BJ (cell line): ENCODE results near the gene LAMA5. TPM values are rescaled to one million over a fixed set of nuclear protein-coding genes. Genes with fewer than 3 reads are reported as not detected.

ENCODE experiments used
- CTCF ChIA-PET: fragments of 350-600 bp; formaldehyde crosslinking; extraction: SDS; loops from one replicate; lab custom pipeline; 2021; ENCODE audit warnings: antibody characterized with exemption, inconsistent platforms; lab: Yijun Ruan, JAX
- POLR2A ChIA-PET: fragments of 300-600 bp; sonication (Branson Sonifier 250); formaldehyde crosslinking; extraction: SDS; loops from one replicate; lab custom pipeline; 2021; ENCODE audit warnings: antibody characterized with exemption; lab: Charles Lee
- DNase-seq: peaks from one replicate; pipeline ENCODE4 v3.0.0-alpha.2; 2011; ENCODE audit warnings: low read depth
- H3K27me3 ChIP-seq: 2 replicates; pipeline ENCODE4 v1.6.0; 2011; ENCODE audit warnings: low read length; ENCODE audit not compliant: control insufficient read depth, insufficient read depth
- H3K36me3 ChIP-seq: 2 replicates; pipeline ENCODE4 v1.5.1; 2011; ENCODE audit warnings: low read length; ENCODE audit not compliant: control insufficient read depth, insufficient read depth
- H3K4me3 ChIP-seq: 2 replicates; pipeline ENCODE4 v1.5.1; 2011; ENCODE audit warnings: low read depth, mild to moderate bottlenecking, control low read depth, low read length
- polyA plus RNA-seq: library from polyadenylated mRNA; depleted of rRNA; stranded (reverse); fragments of >200 nt; gene quantifications from 2 replicates; pipeline ENCODE4 v1.2.3, GENCODE V29; 2011
- TF ChIP-seq, protein P1 (sequence below): IDR thresholded peaks from 2 replicates; pipeline ENCODE4 v1.5.1; 2011; ENCODE audit warnings: low read depth, mild to moderate bottlenecking, control low read depth, inconsistent platforms, low read length, moderate library complexity; ENCODE audit not compliant: insufficient read depth

The LAMA5 gene
- polyA plus RNA-seq, 1 experiment, result 1.1 TPM

DNA sequence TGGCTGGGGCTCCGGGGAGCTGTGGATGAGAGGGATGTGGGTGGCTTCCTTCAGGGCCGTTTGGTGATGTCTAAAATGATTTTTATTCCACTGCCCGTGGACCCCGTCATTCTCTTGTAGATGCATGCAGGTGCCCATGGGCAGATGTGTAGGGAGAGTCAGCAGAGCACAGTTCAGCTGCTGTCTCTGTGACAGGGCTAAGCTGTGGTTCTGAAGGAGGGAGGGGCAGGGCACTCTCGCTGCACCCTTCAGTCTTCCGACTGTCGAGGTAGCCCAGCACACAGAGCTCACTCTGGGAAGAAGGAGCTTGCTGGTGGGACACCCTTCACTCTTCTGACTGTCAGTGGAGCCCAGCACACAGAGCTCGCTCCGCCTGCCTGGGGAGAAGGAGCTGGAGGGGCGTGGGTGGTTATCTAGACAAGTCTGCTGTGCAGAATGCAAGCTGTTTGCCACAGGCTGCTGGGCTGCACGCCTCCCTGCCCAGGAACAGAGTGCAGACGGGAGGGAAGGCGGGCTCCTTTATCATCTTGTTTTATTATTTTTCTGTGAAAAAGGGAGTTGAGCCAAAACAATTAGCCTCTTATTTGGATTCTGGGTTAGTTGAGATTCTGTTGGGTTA lies 92.7 kb downstream of the LAMA5 start:
- no peak overlapping the region for H3K4me3 ChIP-seq
- TF ChIP-seq, protein P1, sequence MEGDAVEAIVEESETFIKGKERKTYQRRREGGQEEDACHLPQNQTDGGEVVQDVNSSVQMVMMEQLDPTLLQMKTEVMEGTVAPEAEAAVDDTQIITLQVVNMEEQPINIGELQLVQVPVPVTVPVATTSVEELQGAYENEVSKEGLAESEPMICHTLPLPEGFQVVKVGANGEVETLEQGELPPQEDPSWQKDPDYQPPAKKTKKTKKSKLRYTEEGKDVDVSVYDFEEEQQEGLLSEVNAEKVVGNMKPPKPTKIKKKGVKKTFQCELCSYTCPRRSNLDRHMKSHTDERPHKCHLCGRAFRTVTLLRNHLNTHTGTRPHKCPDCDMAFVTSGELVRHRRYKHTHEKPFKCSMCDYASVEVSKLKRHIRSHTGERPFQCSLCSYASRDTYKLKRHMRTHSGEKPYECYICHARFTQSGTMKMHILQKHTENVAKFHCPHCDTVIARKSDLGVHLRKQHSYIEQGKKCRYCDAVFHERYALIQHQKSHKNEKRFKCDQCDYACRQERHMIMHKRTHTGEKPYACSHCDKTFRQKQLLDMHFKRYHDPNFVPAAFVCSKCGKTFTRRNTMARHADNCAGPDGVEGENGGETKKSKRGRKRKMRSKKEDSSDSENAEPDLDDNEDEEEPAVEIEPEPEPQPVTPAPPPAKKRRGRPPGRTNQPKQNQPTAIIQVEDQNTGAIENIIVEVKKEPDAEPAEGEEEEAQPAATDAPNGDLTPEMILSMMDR, result no peak
- H3K27me3 ChIP-seq, result no peaks in the 10 kb centered on the region
- no peak for DNase-seq
- ChIA-PET POLR2A (no interaction called here), CTCF (no interaction called here)
- H3K36me3 ChIP-seq, result peaks cover 40% of the 10 kb centered on the region

DNA sequence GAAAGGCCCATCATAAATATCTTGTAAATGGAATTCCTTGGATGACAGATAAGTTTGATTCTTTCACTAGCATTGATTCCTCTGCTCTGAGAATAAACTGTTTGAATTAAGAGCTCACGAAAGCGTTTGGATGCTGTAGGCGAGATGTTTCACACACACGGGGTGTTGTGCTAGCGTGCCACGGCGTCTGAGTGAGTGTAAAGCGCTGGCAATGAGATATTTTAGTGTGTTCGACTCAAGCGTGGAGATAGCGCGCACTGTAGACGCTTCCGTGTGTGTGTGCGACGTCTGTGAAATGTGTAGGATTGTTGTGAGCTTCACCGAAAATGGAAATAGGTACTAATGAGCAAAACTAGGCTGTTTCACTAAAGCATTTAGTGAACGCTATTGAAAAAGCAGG lies 93.7 kb downstream of the LAMA5 start:
- DNase-seq, result no peak
- no peaks in the 10 kb centered on the region for H3K27me3 ChIP-seq
- no peak overlapping the region for H3K4me3 ChIP-seq
- peaks cover 38% of the 10 kb centered on the region for H3K36me3 ChIP-seq
- CTCF ChIA-PET, result interaction anchor here (1.1 kb wide), 1 partner anchor 109 kb away, joined by 3 read pairs; no protein-coding TSS in a partner anchor
- TF ChIP-seq, protein P1, result no peak
- POLR2A ChIA-PET, result no interaction called here

DNA sequence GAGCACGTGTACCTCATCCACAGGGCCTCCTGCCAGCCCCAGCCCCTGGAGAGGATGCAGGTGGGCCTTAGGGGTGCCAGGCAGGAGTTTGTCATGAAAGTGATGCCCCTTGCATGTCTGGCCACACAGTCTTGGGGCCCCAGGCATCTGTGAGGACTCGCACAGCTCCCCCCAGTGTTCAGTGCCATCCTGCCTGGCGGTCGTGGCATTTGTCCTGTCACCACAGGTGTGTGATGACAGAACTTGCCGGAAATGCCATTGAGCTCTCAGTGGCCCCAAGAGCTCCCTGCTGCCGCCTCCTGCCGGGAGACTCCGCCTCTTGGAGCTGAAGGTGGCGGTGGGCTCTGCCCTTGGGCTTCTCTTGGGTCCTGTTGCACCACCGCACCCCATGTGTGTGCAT lies 94.9 kb downstream of the LAMA5 start:
- TF ChIP-seq, protein P1, result no peak
- DNase-seq, result no peak
- CTCF ChIA-PET, result interaction anchor here (1.3 kb wide), 1 partner anchor 9 kb away, joined by 3 read pairs; no protein-coding TSS in a partner anchor
- no peaks in the 10 kb centered on the region for H3K27me3 ChIP-seq
- H3K36me3 ChIP-seq, result peaks cover 36% of the 10 kb centered on the region
- POLR2A ChIA-PET, result no interaction called here
- no peak overlapping the region for H3K4me3 ChIP-seq

DNA sequence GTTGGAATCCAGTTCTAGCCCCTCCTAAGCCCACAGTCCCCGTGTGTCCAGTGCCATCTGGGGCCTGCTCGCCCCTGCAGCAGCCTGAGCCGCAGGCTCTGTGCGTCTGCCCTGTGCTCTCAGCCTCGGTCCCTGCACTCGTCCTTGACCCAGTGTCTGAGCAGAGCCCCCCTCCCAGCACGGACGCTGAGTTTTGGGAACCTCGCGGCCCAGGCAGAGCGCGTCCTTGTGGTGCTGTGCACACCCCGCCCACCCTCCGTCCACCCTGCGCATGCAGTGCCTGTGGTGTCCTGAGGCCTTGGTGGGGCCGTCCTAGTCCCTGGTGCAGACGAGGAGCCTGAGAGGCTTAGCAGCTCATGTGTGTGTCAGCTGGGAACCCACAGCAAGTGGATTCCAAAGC lies 97.2 kb downstream of the LAMA5 start:
- Histone ChIP-seq H3K4me3 (no peak overlapping the region), H3K27me3 (no peaks in the 10 kb centered on the region), H3K36me3 (peaks cover 40% of the 10 kb centered on the region)
- ChIA-PET CTCF (no interaction called here), POLR2A (no interaction called here)
- TF ChIP-seq, protein P1, result no peak
- no peak for DNase-seq

DNA sequence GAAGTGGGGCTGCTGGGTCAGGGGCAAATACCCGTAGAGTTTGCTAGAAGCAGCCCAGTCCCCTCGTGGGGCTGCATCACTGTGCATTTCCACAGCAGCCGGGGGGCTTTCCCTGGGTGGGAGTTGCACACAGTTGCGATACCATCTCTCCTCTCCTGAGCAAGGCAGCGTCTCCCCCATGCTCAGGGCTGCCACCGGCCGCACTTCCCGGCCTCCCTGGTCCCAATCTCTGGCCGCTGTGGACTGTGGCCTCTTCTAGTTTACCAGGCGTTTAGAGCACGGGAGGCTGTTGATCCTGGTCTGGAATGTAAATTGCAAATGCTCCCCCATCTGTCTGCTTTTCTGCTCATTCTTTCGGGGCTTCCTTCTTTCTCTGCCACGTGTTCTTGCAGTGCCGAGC lies 97.7 kb downstream of the LAMA5 start:
- TF ChIP-seq, protein P1, result no peak
- POLR2A ChIA-PET, result no interaction called here
- no peak for DNase-seq
- CTCF ChIA-PET, result interaction anchor here (1.9 kb wide), 1 partner anchor 10 kb away, joined by 4 read pairs; no protein-coding TSS in a partner anchor
- Histone ChIP-seq H3K4me3 (no peak overlapping the region), H3K36me3 (peaks cover 41% of the 10 kb centered on the region), H3K27me3 (no peaks in the 10 kb centered on the region)
